Activated CD4-positive, CD25-positive, alpha-beta regulatory T cell treated with anti-CD3 and anti-CD28 coated beads, Interleukin-2, amount 50 U/mL, for 72 hours (primary cell): ENCODE results near the gene C2orf42.
"Not testable (repeated sequence)": the region's sequence is repeated elsewhere in the genome, so short reads cannot be mapped to it uniquely, and the experiment has no call there.

ENCODE experiments used
- DNase-seq: peaks from one replicate; pipeline ENCODE4 v3.0.0; 2021

Gene C2orf42

GRCh38 chr2:70102323-70102905 lies 88.4 kb downstream of the C2orf42 start:
- not testable (repeated sequence) for DNase-seq

GRCh38 chr2:70101686-70102085 lies 89.1 kb downstream of the C2orf42 start:
- not testable (repeated sequence) for DNase-seq

- DNase-seq = no peak
Measured at GRCh38 chr2:70101174-70101573, 89.6 kb downstream of the C2orf42 start.
